HepG2 (cell line): Measurements from ENCODE around the gene DCST2. TPM values are rescaled to one million over a fixed set of nuclear protein-coding genes. Genes with fewer than 3 reads are reported as not detected.

Experiments
- ARID4A ChIP-seq: sonication (generic); formaldehyde crosslinking; IDR thresholded peaks from 2 replicates; pipeline ENCODE4 v1.5.0; 2020; ENCODE audit warnings: mild to moderate bottlenecking, missing genetic modification reagents, borderline replicate concordance
- ELF3 ChIP-seq: IDR thresholded peaks from 2 replicates; pipeline ENCODE4 v1.6.1; 2016; ENCODE audit warnings: missing genetic modification reagents, missing compliant biosample characterization
- FOXC1 ChIP-seq: sonication (generic); formaldehyde crosslinking; IDR thresholded peaks from 2 replicates; pipeline ENCODE4 v1.8.0; 2022; ENCODE audit warnings: mild to moderate bottlenecking, missing genetic modification reagents, borderline replicate concordance
- GPN1 ChIP-seq: sonication (generic); formaldehyde crosslinking; IDR thresholded peaks from 2 replicates; pipeline ENCODE4 v1.5.1; 2020; ENCODE audit warnings: missing genetic modification reagents, borderline replicate concordance
- MLLT10 ChIP-seq: sonication (generic); formaldehyde crosslinking; IDR thresholded peaks from 2 replicates; pipeline ENCODE4 v1.4.0; 2020; ENCODE audit warnings: missing genetic modification reagents
- SIX1 ChIP-seq: sonication (generic); formaldehyde crosslinking; IDR thresholded peaks from 2 replicates; pipeline ENCODE4 v1.4.0; 2020; ENCODE audit warnings: missing genetic modification reagents, borderline replicate concordance
- SRSF1 ChIP-seq: fragments of 200-400 bp; formaldehyde crosslinking; optimal IDR thresholded peaks from 2 replicates; pipeline ENCODE3; 2017; ENCODE audit warnings: mild to moderate bottlenecking, low read depth, low read length, moderate library complexity
- SYNCRIP ChIP-seq: fragments of 200-400 bp; formaldehyde crosslinking; IDR thresholded peaks from 2 replicates; pipeline ENCODE4 v1.6.1; 2018; ENCODE audit warnings: mild to moderate bottlenecking, low read depth, low read length; ENCODE audit not compliant: insufficient read depth
- ZHX1 ChIP-seq: sonication (generic); formaldehyde crosslinking; IDR thresholded peaks from 2 replicates; pipeline ENCODE4 v1.8.1; 2022; ENCODE audit warnings: low read depth, mild to moderate bottlenecking, missing genetic modification reagents
- ZMAT3 ChIP-seq: sonication (generic); formaldehyde crosslinking; conservative IDR thresholded peaks from 2 replicates; pipeline ENCODE4 v1.7.0; 2021; ENCODE audit warnings: missing genetic modification reagents
- ZMAT5 ChIP-seq: sonication (generic); formaldehyde crosslinking; IDR thresholded peaks from 2 replicates; pipeline ENCODE4 v1.5.0; 2020; ENCODE audit warnings: mild to moderate bottlenecking, low read depth, missing genetic modification reagents, borderline replicate concordance
- ZNF382 ChIP-seq: sonication (generic); formaldehyde crosslinking; IDR thresholded peaks from 2 replicates; pipeline ENCODE4 v1.5.0; 2020; ENCODE audit warnings: missing genetic modification reagents, mild to moderate bottlenecking, borderline replicate concordance
- ZNF44 ChIP-seq: sonication (generic); formaldehyde crosslinking; IDR thresholded peaks from 2 replicates; pipeline ENCODE4 v1.5.1; 2020; ENCODE audit warnings: mild to moderate bottlenecking, missing genetic modification reagents
- ZNF549 ChIP-seq: sonication (generic); formaldehyde crosslinking; IDR thresholded peaks from 2 replicates; pipeline ENCODE4 v1.5.0; 2020; ENCODE audit warnings: missing genetic modification reagents
- ZNF672 ChIP-seq: sonication (generic); formaldehyde crosslinking; IDR thresholded peaks from 2 replicates; pipeline ENCODE4 v1.8.1; 2022; ENCODE audit warnings: missing genetic modification reagents
- ZNF749 ChIP-seq: sonication (generic); formaldehyde crosslinking; IDR thresholded peaks from 2 replicates; pipeline ENCODE4 v1.8.0; 2022; ENCODE audit warnings: mild to moderate bottlenecking, missing genetic modification reagents, moderate library complexity, borderline replicate concordance
- ZNF780A ChIP-seq: sonication (generic); formaldehyde crosslinking; IDR thresholded peaks from 2 replicates; pipeline ENCODE4 v1.8.0; 2022; ENCODE audit warnings: mild to moderate bottlenecking, missing genetic modification reagents, moderate library complexity
- ZZZ3 ChIP-seq: sonication (generic); formaldehyde crosslinking; IDR thresholded peaks from 2 replicates; pipeline ENCODE4 v1.4.0; 2020; ENCODE audit warnings: missing genetic modification reagents, mild to moderate bottlenecking, borderline replicate concordance
- polyA plus RNA-seq, 8 experiments: library from polyadenylated mRNA; depleted of rRNA in 3 of 8; stranded (reverse) in 7 of 8; unstranded in 1 of 8; fragments of >200 nt; fragmentation: Illumina TruSeq in 4 of 8; extraction: Trizol in 4 of 8; gene quantifications; 2 replicates each; pipeline versions ENCODE4 v1.2.1 to v1.2.3, GENCODE V29; 2011 to 2016; ENCODE audit warnings: low read depth in 4 of 8, missing spikeins in 1 of 8, mixed read lengths in 1 of 8; ENCODE audit not compliant: insufficient read depth in 1 of 8
- total RNA-seq, 5 experiments: library from RNA; depleted of rRNA; stranded (reverse); fragments of >200 nt; fragmentation: Illumina TruSeq; extraction: Trizol; gene quantifications; 2 replicates each; pipeline ENCODE4 v1.2.3, GENCODE V29; 2016; ENCODE audit warnings: low read depth in 1 of 5
- TF ChIP-seq, protein P1 (sequence below): sonication (generic); formaldehyde crosslinking; IDR thresholded peaks from 2 replicates; pipeline ENCODE4 v1.5.1; 2020; ENCODE audit warnings: missing genetic modification reagents, mild to moderate bottlenecking, borderline replicate concordance

DCST2 gene
- total and polyA plus RNA-seq, 2 of the 13 experiments (the other 11 are each of a cell fraction or from before 2014, with no cell fraction given) = 0.74 TPM; not detected in 1

GRCh38 chr1:154999571-155000410 lies 33.8 kb downstream of the DCST2 start (continued):
- TF ChIP-seq, protein P1, sequence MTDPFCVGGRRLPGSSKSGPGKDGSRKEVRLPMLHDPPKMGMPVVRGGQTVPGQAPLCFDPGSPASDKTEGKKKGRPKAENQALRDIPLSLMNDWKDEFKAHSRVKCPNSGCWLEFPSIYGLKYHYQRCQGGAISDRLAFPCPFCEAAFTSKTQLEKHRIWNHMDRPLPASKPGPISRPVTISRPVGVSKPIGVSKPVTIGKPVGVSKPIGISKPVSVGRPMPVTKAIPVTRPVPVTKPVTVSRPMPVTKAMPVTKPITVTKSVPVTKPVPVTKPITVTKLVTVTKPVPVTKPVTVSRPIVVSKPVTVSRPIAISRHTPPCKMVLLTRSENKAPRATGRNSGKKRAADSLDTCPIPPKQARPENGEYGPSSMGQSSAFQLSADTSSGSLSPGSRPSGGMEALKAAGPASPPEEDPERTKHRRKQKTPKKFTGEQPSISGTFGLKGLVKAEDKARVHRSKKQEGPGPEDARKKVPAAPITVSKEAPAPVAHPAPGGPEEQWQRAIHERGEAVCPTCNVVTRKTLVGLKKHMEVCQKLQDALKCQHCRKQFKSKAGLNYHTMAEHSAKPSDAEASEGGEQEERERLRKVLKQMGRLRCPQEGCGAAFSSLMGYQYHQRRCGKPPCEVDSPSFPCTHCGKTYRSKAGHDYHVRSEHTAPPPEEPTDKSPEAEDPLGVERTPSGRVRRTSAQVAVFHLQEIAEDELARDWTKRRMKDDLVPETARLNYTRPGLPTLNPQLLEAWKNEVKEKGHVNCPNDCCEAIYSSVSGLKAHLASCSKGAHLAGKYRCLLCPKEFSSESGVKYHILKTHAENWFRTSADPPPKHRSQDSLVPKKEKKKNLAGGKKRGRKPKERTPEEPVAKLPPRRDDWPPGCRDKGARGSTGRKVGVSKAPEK (CRISPR knock-in tag) = no peak
- TF ChIP-seq ZZZ3 = no peak
- no peak for TF ChIP-seq ZNF382
- no peak for TF ChIP-seq ZNF780A (CRISPR knock-in tag)
- peak; percentile 50; the same call in 1 of the 2 replicates for TF ChIP-seq ZNF44 (CRISPR knock-in tag)
- no peak for TF ChIP-seq ZHX1 (CRISPR knock-in tag)
- TF ChIP-seq SIX1 = no peak
- no peak for TF ChIP-seq GPN1 (CRISPR knock-in tag)
- TF ChIP-seq SYNCRIP = no peak
- TF ChIP-seq MLLT10 (CRISPR knock-in tag) = no peak
- no peak for TF ChIP-seq ZNF749 (CRISPR knock-in tag)
- no peak for TF ChIP-seq ELF3 (CRISPR knock-in tag)
- peak; percentile 59; the same call in 1 of the 2 replicates for TF ChIP-seq ZMAT3 (CRISPR knock-in tag)
- TF ChIP-seq FOXC1 (CRISPR knock-in tag) = no peak
- no peak; the same call in 1 of the 2 replicates for TF ChIP-seq ARID4A (CRISPR knock-in tag)
- TF ChIP-seq SRSF1 = no peak
- TF ChIP-seq ZMAT5 (CRISPR knock-in tag) = no peak
- TF ChIP-seq ZNF672 = no peak
- no peak for TF ChIP-seq ZNF549 (CRISPR knock-in tag)
